Kidney epithelial cell (primary cell): ENCODE measurements around the gene R3HDML. TPM values are rescaled to one million over a fixed set of nuclear protein-coding genes. Genes with fewer than 3 reads are reported as not detected.

ENCODE experiments used
- DNase-seq: peaks from one replicate; pipeline ENCODE4 v3.0.0-alpha.2; 2010; ENCODE audit warnings: low read depth
- H3K27me3 ChIP-seq: 2 replicates; pipeline ENCODE4 v1.6.0; 2011; ENCODE audit warnings: low read length; ENCODE audit not compliant: control insufficient read depth, insufficient read depth
- H3K36me3 ChIP-seq: 2 replicates; pipeline ENCODE4 v1.5.1; 2011; ENCODE audit warnings: low read length; ENCODE audit not compliant: control insufficient read depth, insufficient read depth
- H3K4me3 ChIP-seq: 2 replicates; pipeline ENCODE4 v1.5.1; 2011; ENCODE audit warnings: low read depth, mild to moderate bottlenecking, control low read depth, low read length
- CTCF ChIP-seq: IDR thresholded peaks from 2 replicates; pipeline ENCODE4 v1.5.1; 2011; ENCODE audit warnings: mild to moderate bottlenecking, moderate library complexity, low read length, control low read depth, inconsistent platforms; ENCODE audit not compliant: insufficient read depth, poor library complexity, severe bottlenecking
- total RNA-seq: library from RNA; depleted of rRNA; stranded (reverse); fragments of >200 nt; gene quantifications from 2 replicates; pipeline ENCODE4 v1.2.3, GENCODE V29; 2015

R3HDML gene
- total RNA-seq, 1 donor from 2014 or later, result not detected

- TF ChIP-seq CTCF, result no peak
- no peak overlapping the region for H3K4me3 ChIP-seq
- H3K27me3 ChIP-seq, result no peaks in the 10 kb centered on the region
- H3K36me3 ChIP-seq, result no peaks in the 10 kb centered on the region
- no peak for DNase-seq
These were observed 25.7 kb downstream of the R3HDML start for GRCh38 chr20:44362466-44362940.

GRCh38 chr20:44364068-44364467 lies 27.2 kb downstream of the R3HDML start:
- Histone ChIP-seq H3K36me3 (no peaks in the 10 kb centered on the region), H3K4me3 (no peak overlapping the region), H3K27me3 (no peaks in the 10 kb centered on the region)
- DNase-seq, result no peak
- TF ChIP-seq CTCF, result no peak

GRCh38 chr20:44364780-44365179 lies 27.9 kb downstream of the R3HDML start:
- H3K27me3 ChIP-seq, result no peaks in the 10 kb centered on the region
- no peaks in the 10 kb centered on the region for H3K36me3 ChIP-seq
- no peak for TF ChIP-seq CTCF
- H3K4me3 ChIP-seq, result no peak overlapping the region
- DNase-seq, result no peak

GRCh38 chr20:44367746-44368145 lies 30.9 kb downstream of the R3HDML start:
- DNase-seq, result no peak
- TF ChIP-seq CTCF, result no peak
- no peaks in the 10 kb centered on the region for H3K27me3 ChIP-seq
- no peak overlapping the region for H3K4me3 ChIP-seq
- no peaks in the 10 kb centered on the region for H3K36me3 ChIP-seq

- H3K4me3 ChIP-seq, result no peak overlapping the region
- TF ChIP-seq CTCF, result no peak
- DNase-seq, result no peak
- no peaks in the 10 kb centered on the region for H3K27me3 ChIP-seq
- H3K36me3 ChIP-seq, result no peaks in the 10 kb centered on the region
These were observed 33.9 kb downstream of the R3HDML start for GRCh38 chr20:44370639-44371218.

- Histone ChIP-seq H3K27me3 (no peaks in the 10 kb centered on the region), H3K4me3 (no peak overlapping the region), H3K36me3 (no peaks in the 10 kb centered on the region)
- no peak for TF ChIP-seq CTCF
- DNase-seq, result no peak
These were observed 45.8 kb downstream of the R3HDML start for GRCh38 chr20:44382641-44383040.
